Loucy (cell line): ENCODE measurements around the gene ETV5.

Experiments
- H2AFZ ChIP-seq: fragments of 200-600 bp; sonication (generic); 2 replicates; pipeline ENCODE4 v1.6.0; 2016; ENCODE audit warnings: antibody characterized with exemption, mild to moderate bottlenecking, low read length, moderate library complexity
- H3F3A ChIP-seq: fragments of 200-600 bp; 2 replicates; pipeline ENCODE4 v1.6.0; 2016; ENCODE audit warnings: antibody characterized with exemption, low read depth, mild to moderate bottlenecking
- H3K27me3 ChIP-seq: fragments of 200-600 bp; sonication (generic); 2 replicates; pipeline ENCODE4 v1.6.1; 2014; ENCODE audit warnings: low read length, mild to moderate bottlenecking; ENCODE audit not compliant: insufficient read depth, poor library complexity, severe bottlenecking
- H3K36me3 ChIP-seq: fragments of 200-600 bp; sonication (generic); 2 replicates; pipeline ENCODE4 v1.6.1; 2016; ENCODE audit warnings: low read length; ENCODE audit not compliant: insufficient read depth
- H3K4me1 ChIP-seq: fragments of 200-600 bp; sonication (generic); 2 replicates; pipeline ENCODE4 v1.5.1; 2014; ENCODE audit warnings: low read length, mild to moderate bottlenecking; ENCODE audit not compliant: insufficient read depth, poor library complexity, severe bottlenecking
- H3K4me2 ChIP-seq: fragments of 200-600 bp; sonication (generic); 2 replicates; pipeline ENCODE4 v1.6.0; 2014; ENCODE audit warnings: antibody characterized with exemption, low read length, low read depth, mild to moderate bottlenecking; ENCODE audit not compliant: poor library complexity, severe bottlenecking
- H3K4me3 ChIP-seq: fragments of 200-600 bp; sonication (generic); 2 replicates; pipeline ENCODE4 v1.5.1; 2014; ENCODE audit warnings: low read length, mild to moderate bottlenecking, mixed read lengths; ENCODE audit not compliant: poor library complexity, severe bottlenecking
- H3K79me2 ChIP-seq: fragments of 200-600 bp; sonication (generic); 2 replicates; pipeline ENCODE4 v1.6.1; 2014; ENCODE audit warnings: low read length; ENCODE audit not compliant: insufficient read depth
- H3K9ac ChIP-seq: fragments of 200-600 bp; sonication (generic); 2 replicates; pipeline ENCODE4 v1.6.0; 2014; ENCODE audit warnings: mild to moderate bottlenecking, low read depth, low read length, moderate library complexity; ENCODE audit not compliant: poor library complexity, severe bottlenecking
- H3K9me2 ChIP-seq: fragments of 200-600 bp; sonication (generic); replicated peaks from 2 replicates; pipeline ENCODE4 v1.6.1; 2016; ENCODE audit warnings: low read depth, low read length, mixed read lengths
- H3K9me3 ChIP-seq: fragments of 200-600 bp; sonication (generic); 2 replicates; pipeline ENCODE4 v1.6.1; 2014; ENCODE audit warnings: mild to moderate bottlenecking, antibody characterized with exemption, low read length, low read depth; ENCODE audit not compliant: insufficient read depth
- H4K20me1 ChIP-seq: fragments of 200-600 bp; sonication (generic); 2 replicates; pipeline ENCODE4 v1.6.0; 2014; ENCODE audit warnings: antibody characterized with exemption, low read length, mild to moderate bottlenecking; ENCODE audit not compliant: insufficient read depth, poor library complexity, severe bottlenecking
- EZH2phosphoT487 ChIP-seq: fragments of 200-600 bp; IDR thresholded peaks from 2 replicates; pipeline ENCODE4 v1.6.1; 2018; ENCODE audit warnings: antibody characterized with exemption, mild to moderate bottlenecking, moderate library complexity, borderline replicate concordance
- TF ChIP-seq, protein P1 (sequence below): fragments of 200-600 bp; sonication (generic); conservative IDR thresholded peaks from 2 replicates; pipeline ENCODE4 v1.5.1; 2014; ENCODE audit warnings: mild to moderate bottlenecking, antibody characterized with exemption, low read length

The ETV5 gene

GRCh38 chr3:186129206-186129605 is 20.3 kb upstream of the ETV5 start:
- Histone ChIP-seq H3K27me3 (no peaks in the 10 kb centered on the region), H3K4me1 (peaks cover 49% of the 10 kb centered on the region), H3K79me2 (no peaks in the 10 kb centered on the region), H3K4me3 (no peak overlapping the region), H3K9ac (no peak overlapping the region), H3K4me2 (no peak overlapping the region), H3F3A (no peaks in the 10 kb centered on the region), H4K20me1 (no peaks in the 10 kb centered on the region), H3K36me3 (no peaks in the 10 kb centered on the region), H3K9me3 (no peaks in the 10 kb centered on the region), H2AFZ (no peak overlapping the region), H3K9me2 (no peaks in the 10 kb centered on the region)
- TF ChIP-seq, protein P1, sequence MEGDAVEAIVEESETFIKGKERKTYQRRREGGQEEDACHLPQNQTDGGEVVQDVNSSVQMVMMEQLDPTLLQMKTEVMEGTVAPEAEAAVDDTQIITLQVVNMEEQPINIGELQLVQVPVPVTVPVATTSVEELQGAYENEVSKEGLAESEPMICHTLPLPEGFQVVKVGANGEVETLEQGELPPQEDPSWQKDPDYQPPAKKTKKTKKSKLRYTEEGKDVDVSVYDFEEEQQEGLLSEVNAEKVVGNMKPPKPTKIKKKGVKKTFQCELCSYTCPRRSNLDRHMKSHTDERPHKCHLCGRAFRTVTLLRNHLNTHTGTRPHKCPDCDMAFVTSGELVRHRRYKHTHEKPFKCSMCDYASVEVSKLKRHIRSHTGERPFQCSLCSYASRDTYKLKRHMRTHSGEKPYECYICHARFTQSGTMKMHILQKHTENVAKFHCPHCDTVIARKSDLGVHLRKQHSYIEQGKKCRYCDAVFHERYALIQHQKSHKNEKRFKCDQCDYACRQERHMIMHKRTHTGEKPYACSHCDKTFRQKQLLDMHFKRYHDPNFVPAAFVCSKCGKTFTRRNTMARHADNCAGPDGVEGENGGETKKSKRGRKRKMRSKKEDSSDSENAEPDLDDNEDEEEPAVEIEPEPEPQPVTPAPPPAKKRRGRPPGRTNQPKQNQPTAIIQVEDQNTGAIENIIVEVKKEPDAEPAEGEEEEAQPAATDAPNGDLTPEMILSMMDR, result no peak
- no peak for TF ChIP-seq EZH2phosphoT487

DNA sequence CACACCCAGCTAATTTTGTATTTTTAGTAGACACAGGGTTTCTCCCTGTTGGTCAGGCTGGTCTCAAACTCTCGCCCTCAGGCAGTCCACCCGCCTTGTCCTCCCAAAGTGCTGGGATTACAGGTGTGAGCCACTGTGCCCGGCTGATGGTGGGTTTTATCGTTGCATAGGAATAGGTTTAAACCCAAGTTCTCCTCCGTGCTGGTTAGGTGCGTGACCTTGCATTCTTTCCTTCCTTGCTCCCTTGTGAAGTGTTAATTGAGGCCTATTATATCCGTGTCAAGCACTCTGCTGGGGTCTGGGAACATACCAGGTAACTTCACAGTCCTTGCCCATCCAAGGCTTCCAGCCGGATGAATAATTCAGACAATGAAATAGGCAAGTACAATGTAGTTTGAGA is 19.3 kb upstream of the ETV5 start:
- H3K79me2 ChIP-seq, result no peaks in the 10 kb centered on the region
- H3K27me3 ChIP-seq, result no peaks in the 10 kb centered on the region
- H3K4me3 ChIP-seq, result no peak overlapping the region
- H4K20me1 ChIP-seq, result no peaks in the 10 kb centered on the region
- H3K9me3 ChIP-seq, result no peaks in the 10 kb centered on the region
- H3K36me3 ChIP-seq, result no peaks in the 10 kb centered on the region
- H2AFZ ChIP-seq, result no peak overlapping the region
- no peak overlapping the region for H3K4me2 ChIP-seq
- TF ChIP-seq, protein P1, result no peak
- TF ChIP-seq EZH2phosphoT487, result no peak
- peaks cover 39% of the 10 kb centered on the region for H3K4me1 ChIP-seq
- H3F3A ChIP-seq, result no peaks in the 10 kb centered on the region
- H3K9ac ChIP-seq, result no peak overlapping the region
- no peaks in the 10 kb centered on the region for H3K9me2 ChIP-seq

- no peak overlapping the region for H3K9ac ChIP-seq
- no peaks in the 10 kb centered on the region for H3K27me3 ChIP-seq
- H3K9me2 ChIP-seq, result no peaks in the 10 kb centered on the region
- H3F3A ChIP-seq, result no peaks in the 10 kb centered on the region
- no peak overlapping the region for H3K4me3 ChIP-seq
- H4K20me1 ChIP-seq, result no peaks in the 10 kb centered on the region
- no peaks in the 10 kb centered on the region for H3K36me3 ChIP-seq
- H3K79me2 ChIP-seq, result no peaks in the 10 kb centered on the region
- peak overlapping the region; percentile 22 for H3K4me2 ChIP-seq
- TF ChIP-seq EZH2phosphoT487, result no peak
- TF ChIP-seq, protein P1, result no peak
- no peak overlapping the region for H2AFZ ChIP-seq
- peaks cover 32% of the 10 kb centered on the region for H3K4me1 ChIP-seq
- H3K9me3 ChIP-seq, result no peaks in the 10 kb centered on the region
Measured at GRCh38 chr3:186127463-186127862, 18.6 kb upstream of the ETV5 start.
